Measurements from ENCODE around the gene KIF24.

KIF24 gene

GRCh38 chr9:34349324-34349723 is 20.3 kb upstream of the KIF24 start:
- TF ChIP-seq CTCF (IDR thresholded peaks at IDR 0.05; ENCODE audit: borderline replicate concordance, insufficient read depth, low read depth, low read length): no peak
- H3K4me3 ChIP-seq (ENCODE audit: low read depth, low read length): no peak overlapping the region

GRCh38 chr9:34347800-34348158 is 18.7 kb upstream of the KIF24 start:
- TF ChIP-seq CTCF (IDR thresholded peaks at IDR 0.05; ENCODE audit: borderline replicate concordance, insufficient read depth, low read depth, low read length): no peak
- no peak overlapping the region for H3K4me3 ChIP-seq (ENCODE audit: low read depth, low read length)

- TF ChIP-seq CTCF (IDR thresholded peaks at IDR 0.05; ENCODE audit: borderline replicate concordance, insufficient read depth, low read depth, low read length): no peak
- no peak overlapping the region for H3K4me3 ChIP-seq (ENCODE audit: low read depth, low read length)
Measured at GRCh38 chr9:34346873-34347799, 18.1 kb upstream of the KIF24 start.

GRCh38 chr9:34343605-34344004 is 14.5 kb upstream of the KIF24 start:
- TF ChIP-seq CTCF (IDR thresholded peaks at IDR 0.05; ENCODE audit: borderline replicate concordance, insufficient read depth, low read depth, low read length): no peak
- no peak overlapping the region for H3K4me3 ChIP-seq (ENCODE audit: low read depth, low read length)

- TF ChIP-seq CTCF (IDR thresholded peaks at IDR 0.05; ENCODE audit: borderline replicate concordance, insufficient read depth, low read depth, low read length): no peak
- no peak overlapping the region for H3K4me3 ChIP-seq (ENCODE audit: low read depth, low read length)
Measured at GRCh38 chr9:34343090-34343489, 14.0 kb upstream of the KIF24 start.

GRCh38 chr9:34341659-34342295 is 12.7 kb upstream of the KIF24 start:
- no peak for TF ChIP-seq CTCF (IDR thresholded peaks at IDR 0.05; ENCODE audit: borderline replicate concordance, insufficient read depth, low read depth, low read length)
- no peak overlapping the region for H3K4me3 ChIP-seq (ENCODE audit: low read depth, low read length)

Data from GM12875 (cell line).